Chondrocyte (in vitro differentiated cells): Measurements from ENCODE around the gene AMER2. TPM values are rescaled to one million over a fixed set of nuclear protein-coding genes. Genes with fewer than 3 reads are reported as not detected.
"Not testable (repeated sequence)": the region's sequence is repeated elsewhere in the genome, so short reads cannot be mapped to it uniquely, and the experiment has no call there.

Experiments used
- DNase-seq: peaks from one replicate; pipeline ENCODE4 v3.0.0; 2021; ENCODE audit warnings: mixed read lengths, low spot score
- H3K27ac Mint-ChIP-seq: one replicate; pipeline ENCODE4 v1.8.0; 2021; ENCODE audit warnings: mild to moderate bottlenecking, moderate library complexity, mixed read lengths; ENCODE audit not compliant: unreplicated experiment
- H3K27me3 Mint-ChIP-seq: 2 replicates; pipeline ENCODE4 v1.8.0; 2021; ENCODE audit warnings: low read depth, mixed read lengths
- H3K36me3 Mint-ChIP-seq: 2 replicates; pipeline ENCODE4 v1.8.0; 2021; ENCODE audit warnings: low read depth, mixed read lengths
- H3K4me1 Mint-ChIP-seq: 2 replicates; pipeline ENCODE4 v1.8.0; 2021; ENCODE audit warnings: low read depth, mild to moderate bottlenecking, mixed read lengths
- H3K4me3 Mint-ChIP-seq: one replicate; pipeline ENCODE4 v1.8.0; 2021; ENCODE audit warnings: mild to moderate bottlenecking, moderate library complexity, mixed read lengths; ENCODE audit not compliant: unreplicated experiment
- H3K9me3 Mint-ChIP-seq: 2 replicates; pipeline ENCODE4 v1.8.0; 2021; ENCODE audit warnings: low read depth, mixed read lengths
- total RNA-seq: library from RNA; stranded (reverse); gene quantifications from 3 replicates; pipeline ENCODE4 v1.2.1, GENCODE V29; 2021
- TF ChIP-seq, protein P1 (sequence below): fragments of 200-600 bp; sonication (generic); IDR thresholded peaks from 2 replicates; pipeline ENCODE4 v1.5.0; 2021; ENCODE audit warnings: antibody characterized with exemption, mild to moderate bottlenecking, moderate library complexity

Gene AMER2
- total RNA-seq, 1 donor from 2014 or later: not detected

DNA sequence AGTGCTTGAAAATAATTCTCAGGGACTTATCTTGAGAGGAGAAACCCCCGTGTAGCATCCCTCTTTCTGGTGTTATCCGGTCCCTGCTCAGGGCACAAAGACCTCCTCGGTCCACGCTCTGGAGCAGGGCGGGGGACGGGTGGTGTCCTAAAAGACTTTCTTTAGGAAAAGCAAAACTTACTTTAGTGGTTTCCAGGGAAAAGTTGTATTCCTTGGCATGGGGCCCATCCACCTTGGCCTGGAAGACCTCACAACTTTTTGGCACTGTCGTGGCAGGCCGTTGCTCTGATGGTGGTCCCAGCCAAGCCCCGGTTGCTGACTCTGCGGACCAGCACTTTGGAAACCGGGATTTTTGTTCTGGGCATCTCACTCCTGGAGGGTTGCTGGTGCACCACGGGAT is 2.7 kb downstream of the AMER2 start:
- Mint-ChIP-seq H3K4me1 (peaks cover 10% of the 10 kb centered on the region), H3K36me3 (peaks cover 1% of the 10 kb centered on the region), H3K27me3 (peaks cover 69% of the 10 kb centered on the region), H3K27ac (no peak overlapping the region), H3K9me3 (no peaks in the 10 kb centered on the region), H3K4me3 (no peak overlapping the region)
- no peak for DNase-seq
- TF ChIP-seq, protein P1, sequence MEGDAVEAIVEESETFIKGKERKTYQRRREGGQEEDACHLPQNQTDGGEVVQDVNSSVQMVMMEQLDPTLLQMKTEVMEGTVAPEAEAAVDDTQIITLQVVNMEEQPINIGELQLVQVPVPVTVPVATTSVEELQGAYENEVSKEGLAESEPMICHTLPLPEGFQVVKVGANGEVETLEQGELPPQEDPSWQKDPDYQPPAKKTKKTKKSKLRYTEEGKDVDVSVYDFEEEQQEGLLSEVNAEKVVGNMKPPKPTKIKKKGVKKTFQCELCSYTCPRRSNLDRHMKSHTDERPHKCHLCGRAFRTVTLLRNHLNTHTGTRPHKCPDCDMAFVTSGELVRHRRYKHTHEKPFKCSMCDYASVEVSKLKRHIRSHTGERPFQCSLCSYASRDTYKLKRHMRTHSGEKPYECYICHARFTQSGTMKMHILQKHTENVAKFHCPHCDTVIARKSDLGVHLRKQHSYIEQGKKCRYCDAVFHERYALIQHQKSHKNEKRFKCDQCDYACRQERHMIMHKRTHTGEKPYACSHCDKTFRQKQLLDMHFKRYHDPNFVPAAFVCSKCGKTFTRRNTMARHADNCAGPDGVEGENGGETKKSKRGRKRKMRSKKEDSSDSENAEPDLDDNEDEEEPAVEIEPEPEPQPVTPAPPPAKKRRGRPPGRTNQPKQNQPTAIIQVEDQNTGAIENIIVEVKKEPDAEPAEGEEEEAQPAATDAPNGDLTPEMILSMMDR: no peak

DNA sequence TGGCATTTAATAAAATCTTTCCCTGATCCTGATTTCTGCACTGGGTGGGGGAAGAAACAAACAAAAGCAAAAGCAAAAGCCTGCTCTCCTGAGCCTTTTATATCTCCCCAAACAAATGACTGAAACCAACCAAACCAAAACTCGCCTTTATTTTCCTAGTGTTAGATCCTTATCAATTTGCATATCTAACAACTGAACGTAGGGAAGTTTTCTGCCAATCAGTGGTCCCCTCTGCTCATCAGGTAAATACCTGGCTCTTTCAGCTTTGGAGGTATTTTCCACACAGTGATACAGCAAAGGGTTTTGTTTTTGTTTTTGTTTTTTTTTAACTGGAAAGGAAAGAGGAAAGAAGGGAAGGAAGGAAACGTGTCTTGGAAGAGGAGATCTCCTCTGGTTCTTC is 3.3 kb downstream of the AMER2 start:
- DNase-seq: no peak
- no peaks in the 10 kb centered on the region for H3K9me3 Mint-ChIP-seq
- H3K27me3 Mint-ChIP-seq: peaks cover 67% of the 10 kb centered on the region
- TF ChIP-seq, protein P1: no peak
- peaks cover 10% of the 10 kb centered on the region for H3K4me1 Mint-ChIP-seq
- H3K36me3 Mint-ChIP-seq: peaks cover 1% of the 10 kb centered on the region
- no peak overlapping the region for H3K4me3 Mint-ChIP-seq
- H3K27ac Mint-ChIP-seq: no peak overlapping the region

DNA sequence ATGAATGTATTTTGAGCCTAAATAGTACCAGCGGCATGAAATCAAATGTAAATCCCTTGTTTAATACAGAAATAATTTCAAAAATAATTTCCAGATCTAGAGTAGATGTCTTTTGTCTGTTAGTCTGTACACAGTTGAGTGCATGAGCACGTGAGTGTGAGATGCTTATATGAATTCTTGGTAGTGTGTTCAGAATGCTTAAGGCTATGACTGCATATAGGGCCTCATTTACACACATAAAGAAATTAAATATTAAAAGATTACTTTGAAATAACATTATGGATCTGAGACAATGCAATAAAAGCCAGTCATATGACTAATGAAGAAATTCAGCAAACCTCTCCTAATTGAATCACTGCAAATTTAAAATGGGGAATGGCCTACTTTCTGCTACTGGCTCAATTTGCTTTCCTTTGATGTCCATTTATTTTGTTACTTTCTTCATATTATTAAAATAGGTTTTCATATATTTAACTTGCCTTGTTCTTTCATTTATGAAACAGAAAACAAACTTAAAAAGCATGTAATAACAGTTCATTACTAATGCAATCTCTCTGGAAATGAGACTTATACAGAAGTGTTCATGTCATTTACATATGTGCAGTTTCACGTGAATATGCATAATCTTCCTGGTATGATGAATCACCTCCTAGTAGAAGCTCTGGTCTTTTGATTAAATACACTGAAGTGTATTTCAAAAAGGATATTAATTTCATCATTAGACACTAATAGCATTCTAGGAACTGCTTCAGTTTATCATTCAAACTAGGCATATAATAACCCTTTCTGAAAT is 4.5 kb downstream of the AMER2 start:
- Mint-ChIP-seq H3K27me3 (peaks cover 60% of the 10 kb centered on the region), H3K36me3 (peaks cover 1% of the 10 kb centered on the region), H3K27ac (no peak overlapping the region), H3K4me3 (no peak overlapping the region), H3K9me3 (no peaks in the 10 kb centered on the region), H3K4me1 (peaks cover 10% of the 10 kb centered on the region)
- DNase-seq: no peak
- TF ChIP-seq, protein P1: no peak

DNA sequence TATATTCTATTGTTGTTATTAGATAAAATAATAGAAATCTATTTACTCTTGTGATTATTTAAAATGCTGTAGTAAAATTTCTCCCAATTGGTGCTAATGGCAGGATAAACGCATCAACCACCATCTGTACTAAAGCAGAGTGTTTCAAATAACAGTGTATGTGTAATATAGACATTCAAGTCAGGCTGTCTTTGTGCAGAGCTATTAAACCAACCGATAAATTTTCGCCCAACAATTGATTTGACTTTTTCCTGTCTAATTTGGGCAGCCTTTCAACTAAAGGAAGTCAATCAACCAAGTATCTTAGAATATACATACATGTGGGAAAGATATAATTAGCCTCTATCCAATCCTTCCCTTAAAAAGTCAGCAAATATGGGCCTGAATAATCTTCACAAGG is 5.8 kb downstream of the AMER2 start:
- Mint-ChIP-seq H3K27me3 (peaks cover 52% of the 10 kb centered on the region), H3K36me3 (peaks cover 1% of the 10 kb centered on the region), H3K9me3 (no peaks in the 10 kb centered on the region), H3K4me1 (peaks cover 2% of the 10 kb centered on the region), H3K4me3 (no peak overlapping the region), H3K27ac (no peak overlapping the region)
- TF ChIP-seq, protein P1: no peak
- DNase-seq: no peak

DNA sequence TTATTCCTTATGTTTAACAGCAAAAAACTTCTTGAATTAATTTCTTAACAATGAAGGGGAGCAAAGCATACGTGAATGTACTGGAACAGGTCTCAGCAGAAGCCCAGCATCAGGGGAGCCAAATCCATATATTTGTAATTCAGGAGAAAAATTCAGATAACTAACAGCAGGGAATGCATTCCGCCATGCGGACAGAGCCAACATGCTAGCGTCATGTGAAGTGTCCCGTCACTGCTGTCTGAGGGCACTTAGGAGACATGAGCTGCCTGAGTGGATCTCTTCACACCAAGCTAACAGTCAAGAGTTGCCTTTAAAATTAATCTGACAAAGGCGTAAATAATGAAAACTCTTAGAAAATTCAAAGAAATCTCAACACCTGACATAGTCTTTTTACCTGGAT is 6.4 kb downstream of the AMER2 start:
- H3K27ac Mint-ChIP-seq: no peak overlapping the region

DNA sequence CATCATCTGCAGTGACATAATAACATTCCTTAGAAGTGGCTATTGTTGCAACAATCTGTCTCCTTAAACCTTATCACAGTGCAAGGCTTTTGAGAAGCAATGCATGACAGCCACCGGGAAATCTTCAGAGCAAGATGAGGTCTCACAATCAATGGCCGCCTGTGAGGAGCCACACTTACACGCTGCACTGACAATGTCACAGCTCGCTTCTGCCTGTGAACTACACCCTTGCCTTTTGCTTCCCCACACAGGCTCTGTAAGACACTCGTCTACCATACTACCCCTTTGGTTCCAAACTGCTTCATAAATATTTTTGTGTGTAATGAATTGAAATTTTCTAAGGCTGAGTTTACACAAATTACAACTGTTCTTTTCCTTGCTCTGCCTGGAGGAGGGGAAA is 6.9 kb downstream of the AMER2 start:
- H3K4me1 Mint-ChIP-seq, DNase-seq, H3K36me3 Mint-ChIP-seq, H3K27ac Mint-ChIP-seq, H3K4me3 Mint-ChIP-seq, H3K9me3 Mint-ChIP-seq: not testable (repeated sequence)
- H3K27me3 Mint-ChIP-seq: peaks cover 53% of the 10 kb centered on the region

More for the DNA sequence above, 6.4 kb downstream of the AMER2 start:
- peaks cover 56% of the 10 kb centered on the region for H3K27me3 Mint-ChIP-seq
- H3K36me3 Mint-ChIP-seq: no peaks in the 10 kb centered on the region
- H3K9me3 Mint-ChIP-seq: no peaks in the 10 kb centered on the region
- H3K4me1 Mint-ChIP-seq: no peaks in the 10 kb centered on the region
- DNase-seq: no peak
- TF ChIP-seq, protein P1: no peak
- H3K4me3 Mint-ChIP-seq: no peak overlapping the region
